Embryonic facial prominence (tissue), 1 donor: ENCODE data around the gene TPRG1L.

ENCODE experiments used
- DNase-seq: peaks from one replicate; pipeline ENCODE4 v3.0.0-alpha.2; 2016; ENCODE audit errors: extremely low spot score

The TPRG1L gene

DNA sequence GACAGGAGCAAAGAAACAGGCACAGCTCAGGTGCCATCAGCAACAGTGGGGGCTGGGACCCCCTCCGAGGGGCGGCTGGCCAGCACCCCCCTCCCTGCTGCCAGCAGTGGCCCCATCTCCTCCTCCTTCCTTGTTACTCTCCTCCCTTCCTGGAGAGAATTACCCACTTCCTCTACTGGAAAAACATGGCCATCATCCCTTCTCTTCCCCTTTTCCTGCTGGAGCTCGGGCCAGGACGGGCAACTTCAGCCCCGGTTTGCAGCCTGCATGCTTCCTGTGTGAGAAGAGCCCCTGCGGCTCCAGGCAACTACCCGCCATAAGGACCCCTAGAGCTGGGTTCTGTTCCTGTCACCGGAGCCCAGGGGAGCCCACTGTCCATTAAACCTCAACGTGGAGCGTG, 31.1 kb upstream of the TPRG1L start:
- no peak for DNase-seq

- no peak for DNase-seq
Measured at GRCh38 chr1:3594706-3595377, 30.0 kb upstream of the TPRG1L start.

GRCh38 chr1:3595949-3596348, 28.9 kb upstream of the TPRG1L start:
- no peak for DNase-seq

DNA sequence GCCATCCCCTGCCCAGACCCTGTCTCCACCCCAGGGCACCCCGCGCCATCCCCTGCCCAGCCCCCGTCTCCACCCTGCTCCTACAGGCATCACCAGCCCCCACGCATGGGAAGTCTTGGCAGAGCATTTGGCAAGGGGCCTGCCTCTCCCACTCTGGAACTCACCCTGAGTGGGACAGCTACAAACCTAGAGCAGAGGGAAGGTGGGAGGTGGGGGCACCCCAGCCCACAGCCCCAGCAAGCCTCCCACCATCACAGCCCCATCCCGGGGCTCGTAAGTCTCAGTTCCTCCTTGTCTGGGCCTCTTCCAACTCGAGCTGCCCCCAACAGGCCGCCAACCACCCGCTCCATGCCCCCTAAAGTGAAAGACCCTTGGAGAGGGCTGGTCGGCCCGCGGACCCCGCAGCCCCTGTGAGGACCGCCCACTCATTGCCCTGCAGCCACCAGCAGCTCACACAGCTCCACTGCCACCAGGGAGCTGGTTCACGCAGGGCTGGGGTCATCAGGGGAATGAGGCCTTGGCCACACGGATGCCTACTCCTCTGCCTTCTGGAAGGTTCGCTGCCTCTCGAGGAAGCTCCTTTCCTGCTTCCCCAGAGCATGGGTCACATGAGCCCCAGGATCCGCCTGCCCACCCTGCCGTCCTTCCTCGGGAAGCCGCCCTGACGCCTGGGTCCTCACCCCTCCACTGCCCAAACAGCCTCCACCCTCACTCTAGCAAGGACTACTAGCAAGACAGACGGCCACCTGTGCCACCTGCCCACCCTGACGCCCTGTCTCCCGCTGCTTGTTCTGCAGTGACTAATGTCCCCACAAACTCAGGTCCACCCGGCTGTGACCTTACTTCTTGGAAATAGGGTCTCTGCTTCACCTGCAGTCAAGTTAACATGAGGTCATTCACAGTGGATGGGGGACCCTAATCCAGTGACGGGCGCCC, 27.9 kb upstream of the TPRG1L start:
- DNase-seq, result no peak

GRCh38 chr1:3597599-3597964, 27.2 kb upstream of the TPRG1L start:
- DNase-seq, result no peak

DNA sequence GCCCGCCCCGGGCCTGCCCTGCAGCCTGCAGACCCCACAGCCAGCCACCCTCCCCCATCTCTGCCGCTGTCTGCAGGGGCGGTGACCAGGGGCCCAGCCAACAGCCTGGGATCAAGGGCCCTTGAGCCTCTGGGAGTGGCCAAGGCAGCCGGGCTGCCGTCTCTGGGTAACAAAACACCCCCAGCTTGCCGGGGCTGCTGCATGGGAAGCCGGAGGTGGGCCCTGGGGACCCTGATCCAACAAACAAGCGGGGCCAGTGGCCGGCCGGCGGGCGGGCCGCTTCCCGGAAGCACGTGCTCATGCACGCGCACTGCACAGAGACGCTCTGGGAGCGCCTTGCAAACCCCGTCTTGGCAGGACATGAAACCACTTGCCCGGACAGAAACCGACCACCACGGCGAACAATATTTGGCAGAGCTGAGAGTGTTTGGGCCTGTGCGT, 26.7 kb upstream of the TPRG1L start:
- DNase-seq, result peak; percentile 18

DNA sequence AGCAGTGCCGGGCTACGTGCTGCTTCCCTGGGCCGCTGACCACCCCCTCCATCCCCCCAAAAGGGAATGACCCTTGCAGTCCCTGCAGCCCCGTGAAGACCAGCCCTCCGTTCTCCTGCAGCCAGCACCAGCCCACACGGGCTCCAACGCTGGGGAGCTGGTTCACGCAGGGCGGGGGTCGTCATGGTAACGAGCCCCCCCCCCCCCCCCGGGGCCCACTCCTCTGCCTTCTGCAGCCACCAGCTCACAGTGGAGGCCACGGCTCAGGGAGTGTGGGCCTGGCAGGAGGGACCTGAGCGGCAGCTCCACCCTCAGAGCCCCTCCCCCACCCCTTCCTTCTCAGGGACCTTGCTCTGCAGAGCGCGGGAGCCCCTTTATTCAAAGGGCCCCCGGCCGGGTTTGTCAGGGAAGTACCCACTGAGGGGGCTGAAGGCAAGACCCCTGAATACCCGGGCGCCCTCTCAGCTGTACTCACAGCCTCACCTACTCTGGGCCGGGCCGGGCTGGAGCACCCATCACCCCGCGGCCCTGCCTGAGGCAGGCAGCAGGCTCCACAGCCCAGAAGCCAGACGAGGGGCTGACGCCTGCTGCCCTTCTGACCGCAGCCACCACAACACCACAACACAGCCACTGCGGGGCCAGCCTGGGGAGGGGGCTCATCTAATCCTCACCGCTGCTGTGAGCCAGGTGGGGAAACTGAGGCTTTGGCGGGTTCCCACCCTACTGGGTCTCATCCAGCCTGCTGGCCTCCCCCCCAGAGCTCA, 26.1 kb upstream of the TPRG1L start:
- no peak for DNase-seq

GRCh38 chr1:3599286-3599811, 25.5 kb upstream of the TPRG1L start:
- DNase-seq, result no peak

DNA sequence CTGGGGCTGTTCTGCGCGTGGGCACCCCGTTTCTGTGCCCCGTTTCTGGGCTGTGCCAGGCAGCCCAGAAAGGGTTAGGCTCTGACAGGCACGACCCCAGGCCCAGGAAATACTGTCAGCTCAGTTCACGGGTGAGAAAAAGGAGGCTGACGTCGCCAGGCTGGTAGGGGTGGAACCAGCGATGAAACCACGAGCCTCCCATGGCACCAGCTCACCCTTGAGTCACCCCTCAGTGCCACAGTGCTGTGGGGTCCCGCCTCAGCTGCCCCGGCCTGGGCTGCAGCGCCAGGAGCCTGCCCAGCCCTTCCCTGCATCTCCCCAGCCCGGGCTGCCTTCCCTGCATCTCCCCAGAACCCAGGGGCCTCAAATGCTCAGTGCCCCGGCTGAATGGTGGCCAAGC, 25.0 kb upstream of the TPRG1L start:
- no peak for DNase-seq

- DNase-seq, result no peak
Measured at GRCh38 chr1:3600354-3600753, 24.5 kb upstream of the TPRG1L start.

DNA sequence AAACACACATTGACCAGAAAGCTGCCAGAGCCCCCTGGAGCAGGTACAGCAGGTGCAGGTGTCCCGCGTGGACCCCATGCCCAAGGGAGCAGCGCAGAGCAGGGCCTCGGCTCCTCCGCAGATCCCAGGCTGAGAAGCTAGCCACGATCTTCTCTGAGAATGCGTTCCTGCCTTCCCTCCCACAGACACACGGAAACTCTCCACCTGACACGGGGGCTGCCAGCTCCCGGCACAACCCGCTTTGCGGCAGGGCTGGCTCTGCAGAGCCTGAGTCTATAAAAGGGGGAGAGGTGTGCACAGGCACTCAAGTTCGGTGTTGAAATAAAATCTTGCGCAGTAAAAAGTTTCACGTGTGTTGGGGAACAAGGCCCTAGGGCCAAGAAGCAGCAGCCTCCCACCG, 23.1 kb upstream of the TPRG1L start:
- DNase-seq, result no peak

- DNase-seq, result no peak
Measured at GRCh38 chr1:3602375-3602774, 22.4 kb upstream of the TPRG1L start.

DNA sequence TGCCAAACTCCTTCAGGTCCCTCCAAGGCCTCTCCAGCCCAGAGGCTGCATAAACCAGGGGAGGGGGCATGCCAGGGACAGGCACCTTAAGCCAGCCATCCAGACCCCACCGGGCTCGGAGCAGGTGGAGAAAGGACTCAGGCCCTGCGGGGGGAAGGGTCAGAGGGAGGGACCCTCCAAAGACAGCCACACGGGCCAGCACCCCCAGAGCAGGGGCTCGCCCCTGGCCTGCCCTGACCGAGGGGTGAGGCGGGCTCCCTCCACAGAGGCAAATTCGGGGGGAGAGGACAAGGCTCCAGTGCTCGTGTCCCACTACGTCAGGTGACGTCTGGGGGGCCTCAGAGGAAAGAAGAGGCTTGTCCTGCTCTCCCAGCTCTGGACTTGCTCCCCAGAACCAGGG, 21.7 kb upstream of the TPRG1L start:
- DNase-seq, result no peak

GRCh38 chr1:3603571-3604467, 21.0 kb upstream of the TPRG1L start:
- no peak for DNase-seq

- no peak for DNase-seq
Measured at GRCh38 chr1:3604468-3604974, 20.3 kb upstream of the TPRG1L start.

DNA sequence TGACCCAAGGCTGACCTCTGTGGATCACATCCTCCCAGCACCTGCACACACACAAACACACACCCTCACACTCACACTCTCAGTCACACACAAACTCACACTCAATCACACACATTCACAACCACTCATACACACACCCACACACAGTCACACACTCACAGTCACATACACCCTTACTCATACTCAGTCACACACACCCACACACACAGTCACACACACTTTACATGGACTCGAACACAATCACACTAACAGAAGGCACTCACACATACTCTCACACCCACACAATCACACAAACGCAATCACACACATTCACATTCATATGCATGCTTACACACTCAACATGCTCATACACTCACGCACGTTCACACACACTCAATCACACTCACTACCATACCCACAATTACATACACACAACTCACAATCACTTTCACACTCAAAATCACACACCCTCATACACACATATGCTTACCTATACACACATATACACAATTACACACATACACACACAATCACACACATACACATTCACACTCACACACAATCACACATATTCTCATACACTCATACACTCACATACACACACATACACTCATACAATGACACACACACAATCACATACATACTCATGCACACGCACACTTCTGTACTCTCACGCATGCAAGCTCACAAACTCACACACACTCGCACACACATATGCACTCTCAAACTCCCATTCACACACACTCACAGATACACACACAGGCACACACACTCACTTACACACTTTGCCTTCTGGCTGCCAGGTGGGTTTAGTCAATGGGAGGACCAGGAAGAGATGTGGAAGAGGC, 19.6 kb upstream of the TPRG1L start:
- DNase-seq, result no peak

DNA sequence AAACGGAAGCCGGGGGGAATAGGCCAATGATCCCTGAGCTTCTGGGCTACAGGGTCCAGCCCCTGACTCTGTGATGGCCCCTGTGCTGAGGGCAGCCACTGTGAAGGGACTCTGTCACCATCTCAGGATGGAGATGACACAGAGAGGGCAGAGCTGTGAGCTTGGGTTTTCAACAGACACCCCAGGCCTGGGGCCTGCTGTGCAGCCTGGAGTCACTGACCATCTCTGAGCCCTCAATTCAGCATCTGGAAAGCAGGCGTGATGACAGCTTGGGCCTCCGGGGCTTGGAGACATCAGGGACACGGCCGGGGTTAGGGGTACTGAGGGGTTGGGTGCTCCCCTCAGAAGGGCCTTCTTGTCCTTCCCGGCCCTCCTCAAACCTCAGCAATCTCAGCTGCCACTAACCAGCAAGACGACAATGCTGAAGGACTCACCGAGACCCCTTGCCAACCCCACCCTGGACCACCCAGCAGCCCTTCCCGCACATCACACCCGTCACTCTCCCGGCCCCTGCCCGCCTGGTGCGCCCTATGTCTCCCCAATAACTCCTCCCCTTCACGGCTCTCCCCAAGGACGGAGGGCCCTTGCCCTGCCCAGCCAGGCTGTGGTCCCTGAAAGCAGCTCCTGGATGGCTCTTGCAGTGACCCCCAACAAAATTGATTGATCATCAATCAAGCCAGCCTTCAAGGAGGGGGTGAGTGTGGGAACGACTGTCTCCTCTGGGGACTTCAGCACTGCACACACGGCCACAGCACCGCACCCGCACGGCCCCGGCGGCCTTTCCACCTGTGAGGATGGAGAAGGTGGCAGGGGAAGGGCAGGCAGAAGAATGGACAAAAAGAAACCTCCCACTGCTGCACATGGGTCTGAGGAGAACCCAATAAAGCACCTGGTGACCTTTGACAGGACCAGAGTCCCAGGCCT, 17.8 kb upstream of the TPRG1L start:
- DNase-seq, result no peak

DNA sequence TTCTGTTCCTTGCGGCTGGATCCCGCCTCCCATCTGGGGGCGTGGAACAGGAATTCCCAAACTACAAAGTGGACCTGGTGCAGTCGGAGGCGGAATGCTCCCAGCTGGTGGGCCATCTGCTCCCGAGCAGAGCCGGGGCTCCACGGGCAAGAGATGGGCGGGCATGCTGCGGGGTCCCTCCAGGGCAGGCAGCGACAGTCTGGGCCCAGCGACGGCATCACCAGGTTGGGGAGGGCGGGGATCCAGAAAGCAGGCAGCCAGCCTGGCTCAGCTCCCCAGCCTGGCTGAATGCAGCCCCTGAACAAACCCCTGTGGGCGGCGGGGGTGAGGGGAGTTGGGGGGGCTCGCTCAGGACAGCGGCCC, 17.1 kb upstream of the TPRG1L start:
- DNase-seq, result no peak

- DNase-seq, result no peak
Measured at GRCh38 chr1:3608154-3608553, 16.7 kb upstream of the TPRG1L start.
